UCSD-AML1 (cell line): ENCODE results near the gene CDH22.

Source experiments
- DNase-seq: peaks from one replicate; lab custom pipeline; 2025; ENCODE audit not compliant: unreplicated experiment; lab: John Stamatoyannopoulos, UW

CDH22 gene

GRCh38 chr20:46127396-46128010, 180.8 kb downstream of the CDH22 start:
- no peak for DNase-seq

GRCh38 chr20:46126440-46127056, 181.8 kb downstream of the CDH22 start:
- no peak for DNase-seq
